Keratinocyte (primary cell): Measurements from ENCODE around the gene DENND2C. TPM values are rescaled to one million over a fixed set of nuclear protein-coding genes. Genes with fewer than 3 reads are reported as not detected.

Experiments used
- DNase-seq: peaks from one replicate; pipeline ENCODE4 v3.0.0-alpha.2; 2011; ENCODE audit warnings: low read depth, missing footprints, low spot score
- FAIRE-seq: peaks from 2 replicates; lab custom pipeline; 2011; peaks lifted over from hg19 to GRCh38; lab: Jason Lieb, UNC
- H2AFZ ChIP-seq: 2 replicates; pipeline ENCODE4 v1.6.0; 2012; ENCODE audit warnings: low read length, control low read depth, inconsistent platforms; ENCODE audit not compliant: control insufficient read depth
- H3K27ac ChIP-seq: 2 replicates; pipeline ENCODE4 v1.5.1; 2011; ENCODE audit warnings: low read length; ENCODE audit not compliant: control insufficient read depth, insufficient read depth
- H3K27me3 ChIP-seq: 3 replicates; pipeline ENCODE4 v1.6.0; 2011; ENCODE audit warnings: low read length; ENCODE audit not compliant: control insufficient read depth, insufficient read depth; ENCODE audit errors: extremely low read depth
- H3K36me3 ChIP-seq, 2 experiments: 2 replicates in 1 of 2; 3 replicates in 1 of 2; pipeline ENCODE4 v1.5.1; 2011; ENCODE audit warnings: low read length in 2 of 2, mild to moderate bottlenecking in 1 of 2; ENCODE audit not compliant: control insufficient read depth in 2 of 2, insufficient read depth in 2 of 2; ENCODE audit errors: extremely low read depth in 1 of 2
- H3K4me1 ChIP-seq: 3 replicates; pipeline ENCODE4 v1.5.1; 2011; ENCODE audit warnings: low read length; ENCODE audit not compliant: control insufficient read depth, insufficient read depth; ENCODE audit errors: extremely low read depth
- H3K4me2 ChIP-seq: 3 replicates; pipeline ENCODE4 v1.6.0; 2011; ENCODE audit warnings: low read depth, low read length; ENCODE audit not compliant: control insufficient read depth, insufficient read depth; ENCODE audit errors: extremely low read depth
- H3K4me3 ChIP-seq, 3 experiments: fragments of 200-600 bp in 1 of 3; sonication (generic) in 1 of 3; 2 replicates in 2 of 3; 3 replicates in 1 of 3; pipeline ENCODE4 v1.5.1; 2011 to 2016; ENCODE audit warnings: low read length in 3 of 3, mild to moderate bottlenecking in 3 of 3, control low read depth in 2 of 3, inconsistent platforms in 1 of 3, low read depth in 1 of 3, mixed read lengths in 1 of 3, mixed run types in 1 of 3, moderate library complexity in 1 of 3; ENCODE audit not compliant: control insufficient read depth in 2 of 3, insufficient read depth in 2 of 3; ENCODE audit errors: extremely low read depth in 1 of 3
- H3K79me2 ChIP-seq: 2 replicates; pipeline ENCODE4 v1.6.0; 2012; ENCODE audit warnings: low read length; ENCODE audit not compliant: control insufficient read depth, insufficient read depth
- H3K9ac ChIP-seq: 3 replicates; pipeline ENCODE4 v1.6.0; 2011; ENCODE audit warnings: low read length; ENCODE audit not compliant: control insufficient read depth, insufficient read depth; ENCODE audit errors: extremely low read depth
- H3K9me1 ChIP-seq: 3 replicates; pipeline ENCODE4 v1.6.0; 2011; ENCODE audit warnings: low read length; ENCODE audit not compliant: control insufficient read depth, insufficient read depth; ENCODE audit errors: extremely low read depth
- H3K9me3 ChIP-seq: 2 replicates; pipeline ENCODE4 v1.5.1; 2012; ENCODE audit warnings: low read depth, low read length; ENCODE audit not compliant: control insufficient read depth
- H4K20me1 ChIP-seq: 3 replicates; pipeline ENCODE4 v1.6.0; 2011; ENCODE audit warnings: low read length; ENCODE audit not compliant: control insufficient read depth, insufficient read depth; ENCODE audit errors: extremely low read depth
- EZH2 ChIP-seq: IDR thresholded peaks from one replicate; pipeline ENCODE4 v1.6.1; 2012; ENCODE audit warnings: inconsistent platforms, mild to moderate bottlenecking, low read length, moderate library complexity
- dilution Hi-C: fragments of 300-500 bp; cut with MboI; formaldehyde crosslinking; loops from one replicate; pipeline ENCODE4 v1.7.0; 2020; ENCODE audit warnings: low sequenced_read_pairs; ENCODE audit not compliant: extremely low pct_ligation_motif_present
- polyA plus RNA-seq, 5 experiments: library from polyadenylated mRNA; depleted of rRNA in 3 of 5; stranded (reverse) in 3 of 5; stranded (forward) in 1 of 5; unstranded in 1 of 5; fragments of >200 nt; gene quantifications; 1 replicate in 1 of 5; 2 replicates in 3 of 5; 3 replicates in 1 of 5; pipeline versions ENCODE4 v1.2.1 to v1.2.3, GENCODE V29; 2011 to 2012; ENCODE audit warnings: missing spikeins in 2 of 5, low read depth in 1 of 5, low replicate concordance in 1 of 5
- TF ChIP-seq, protein P1 (sequence below), 3 experiments: IDR thresholded peaks in 1 of 3; conservative IDR thresholded peaks in 1 of 3; optimal IDR thresholded peaks in 1 of 3; 2 replicates in 2 of 3; 3 replicates in 1 of 3; pipeline versions ENCODE3 to v1.5.1; 2011; ENCODE audit warnings: low read length in 3 of 3, mild to moderate bottlenecking in 3 of 3, moderate library complexity in 2 of 3, control low read depth in 1 of 3, inconsistent platforms in 1 of 3; ENCODE audit not compliant: insufficient read depth in 2 of 3; ENCODE audit errors: extremely low read depth in 1 of 3

DENND2C gene
- polyA plus RNA-seq, 1 donor (not counting 4 experiments of a cell fraction or from before 2014, with no cell fraction given): 9.5 TPM

DNA sequence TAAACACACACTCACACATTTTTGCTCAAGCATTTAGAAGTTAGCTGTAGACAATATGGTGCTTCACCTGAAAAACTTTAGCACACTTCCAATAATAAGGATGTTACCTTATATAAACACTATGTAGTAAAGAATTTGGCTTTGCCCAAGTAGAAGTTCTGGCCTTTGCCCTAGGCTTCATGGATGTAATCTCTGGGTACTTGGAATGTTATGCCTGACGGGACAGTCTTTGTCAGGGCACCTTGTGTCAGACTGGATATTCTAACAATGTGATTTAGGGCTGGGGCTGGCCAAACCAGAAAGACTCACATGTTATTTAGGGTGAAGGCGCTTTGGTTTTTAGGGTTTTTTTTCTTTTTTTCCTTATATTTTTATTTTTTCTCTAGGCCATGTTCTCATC, 124.1 kb downstream of the DENND2C start:
- TF ChIP-seq, protein P1, sequence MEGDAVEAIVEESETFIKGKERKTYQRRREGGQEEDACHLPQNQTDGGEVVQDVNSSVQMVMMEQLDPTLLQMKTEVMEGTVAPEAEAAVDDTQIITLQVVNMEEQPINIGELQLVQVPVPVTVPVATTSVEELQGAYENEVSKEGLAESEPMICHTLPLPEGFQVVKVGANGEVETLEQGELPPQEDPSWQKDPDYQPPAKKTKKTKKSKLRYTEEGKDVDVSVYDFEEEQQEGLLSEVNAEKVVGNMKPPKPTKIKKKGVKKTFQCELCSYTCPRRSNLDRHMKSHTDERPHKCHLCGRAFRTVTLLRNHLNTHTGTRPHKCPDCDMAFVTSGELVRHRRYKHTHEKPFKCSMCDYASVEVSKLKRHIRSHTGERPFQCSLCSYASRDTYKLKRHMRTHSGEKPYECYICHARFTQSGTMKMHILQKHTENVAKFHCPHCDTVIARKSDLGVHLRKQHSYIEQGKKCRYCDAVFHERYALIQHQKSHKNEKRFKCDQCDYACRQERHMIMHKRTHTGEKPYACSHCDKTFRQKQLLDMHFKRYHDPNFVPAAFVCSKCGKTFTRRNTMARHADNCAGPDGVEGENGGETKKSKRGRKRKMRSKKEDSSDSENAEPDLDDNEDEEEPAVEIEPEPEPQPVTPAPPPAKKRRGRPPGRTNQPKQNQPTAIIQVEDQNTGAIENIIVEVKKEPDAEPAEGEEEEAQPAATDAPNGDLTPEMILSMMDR (optimal IDR thresholded peaks at IDR 0.05 in 1 of 3, IDR thresholded peaks at IDR 0.05 in 1 of 3, conservative IDR thresholded peaks at IDR 0.05 in 1 of 3; ENCODE audit: extremely low read depth in 1 of 3, insufficient read depth in 2 of 3, low read length in 3 of 3): no peak
- no peak for TF ChIP-seq EZH2
- Histone ChIP-seq H3K27me3 (no peaks in the 10 kb centered on the region), H3K9me1 (no peaks in the 10 kb centered on the region), H3K9me3 (no peaks in the 10 kb centered on the region), H3K9ac (no peak overlapping the region), H2AFZ (no peak overlapping the region), H3K4me2 (no peak overlapping the region), H3K4me3 (no peak overlapping the region), H3K4me1 (no peaks in the 10 kb centered on the region), H3K27ac (no peak overlapping the region), H3K36me3 (no peaks in the 10 kb centered on the region), H4K20me1 (no peaks in the 10 kb centered on the region), H3K79me2 (no peaks in the 10 kb centered on the region)
- DNase-seq: no peak
- dilution Hi-C loops: no loop called here
- FAIRE-seq: no peak

DNA sequence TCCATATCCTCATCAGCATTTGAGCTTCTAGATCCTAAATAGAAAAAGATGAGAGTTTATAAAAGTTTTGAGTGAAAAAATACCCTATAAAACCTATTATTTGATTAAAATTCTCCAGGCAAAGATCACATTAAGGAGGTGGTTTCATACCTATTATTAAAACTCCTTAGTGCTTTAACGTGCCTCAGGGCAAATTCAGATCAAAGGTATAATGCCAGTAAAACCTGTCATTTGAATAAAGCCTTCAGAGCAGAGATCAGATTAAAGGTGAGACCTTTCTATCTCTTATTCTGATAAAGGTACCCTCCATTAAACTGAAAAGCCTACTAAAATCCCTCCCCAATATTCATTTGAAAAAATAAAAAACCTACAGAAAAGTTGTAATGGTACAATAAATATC, 124.5 kb downstream of the DENND2C start:
- dilution Hi-C loops: no loop called here
- Histone ChIP-seq H3K9me1 (no peaks in the 10 kb centered on the region), H3K27me3 (no peaks in the 10 kb centered on the region), H3K36me3 (no peaks in the 10 kb centered on the region), H3K27ac (no peak overlapping the region), H3K4me1 (no peaks in the 10 kb centered on the region), H3K4me3 (no peak overlapping the region), H2AFZ (no peak overlapping the region), H3K4me2 (no peak overlapping the region), H3K9me3 (no peaks in the 10 kb centered on the region), H4K20me1 (no peaks in the 10 kb centered on the region), H3K79me2 (no peaks in the 10 kb centered on the region), H3K9ac (no peak overlapping the region)
- FAIRE-seq: no peak
- DNase-seq: no peak
- TF ChIP-seq, protein P1 (optimal IDR thresholded peaks at IDR 0.05 in 1 of 3, IDR thresholded peaks at IDR 0.05 in 1 of 3, conservative IDR thresholded peaks at IDR 0.05 in 1 of 3; ENCODE audit: extremely low read depth in 1 of 3, insufficient read depth in 2 of 3, low read length in 3 of 3): no peak
- TF ChIP-seq EZH2: no peak
